Ecto neural progenitor cell (in vitro differentiated cells): ENCODE results near the gene PPP2R3C.
"Not testable (repeated sequence)": the region's sequence is repeated elsewhere in the genome, so short reads cannot be mapped to it uniquely, and the experiment has no call there.

ENCODE experiments used
- DNase-seq: peaks from one replicate; pipeline ENCODE4 v3.0.0-alpha.2; 2018; ENCODE audit warnings: low spot score

The PPP2R3C gene

DNA sequence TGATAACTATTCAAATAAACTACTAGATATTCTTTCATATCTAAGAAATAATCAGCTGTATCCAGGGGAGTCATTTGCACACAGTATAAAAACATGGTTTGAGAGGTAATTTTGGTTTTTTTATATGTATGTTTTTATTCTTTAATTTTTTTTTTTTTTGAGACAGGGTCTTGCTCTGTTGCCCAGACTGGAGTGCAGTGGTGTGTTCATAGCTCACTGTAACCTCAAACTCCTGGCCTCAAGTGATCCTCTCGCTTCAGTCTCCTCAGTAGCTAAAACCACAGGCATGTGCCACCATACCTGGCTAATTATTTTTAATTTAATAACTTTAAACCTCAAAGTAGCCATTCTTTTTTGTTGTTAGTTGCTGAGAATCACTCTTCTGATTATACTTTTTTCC lies 2.3 kb upstream of the PPP2R3C start:
- no peak for DNase-seq

DNA sequence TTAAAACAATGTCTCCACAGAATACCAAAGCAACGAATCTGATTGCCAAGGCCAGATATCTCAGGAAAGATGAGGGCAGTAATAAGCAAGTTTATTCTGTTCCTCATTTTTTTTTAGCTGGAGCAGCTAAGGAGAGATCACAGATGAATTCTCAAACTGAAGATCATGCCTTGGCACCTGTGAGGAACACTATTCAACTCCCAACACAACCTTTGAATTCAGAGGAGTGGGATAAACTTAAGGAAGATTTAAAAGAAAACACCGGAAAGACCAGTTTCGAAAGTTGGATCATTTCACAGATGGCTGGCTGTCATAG lies 1.6 kb upstream of the PPP2R3C start:
- no peak for DNase-seq

DNA sequence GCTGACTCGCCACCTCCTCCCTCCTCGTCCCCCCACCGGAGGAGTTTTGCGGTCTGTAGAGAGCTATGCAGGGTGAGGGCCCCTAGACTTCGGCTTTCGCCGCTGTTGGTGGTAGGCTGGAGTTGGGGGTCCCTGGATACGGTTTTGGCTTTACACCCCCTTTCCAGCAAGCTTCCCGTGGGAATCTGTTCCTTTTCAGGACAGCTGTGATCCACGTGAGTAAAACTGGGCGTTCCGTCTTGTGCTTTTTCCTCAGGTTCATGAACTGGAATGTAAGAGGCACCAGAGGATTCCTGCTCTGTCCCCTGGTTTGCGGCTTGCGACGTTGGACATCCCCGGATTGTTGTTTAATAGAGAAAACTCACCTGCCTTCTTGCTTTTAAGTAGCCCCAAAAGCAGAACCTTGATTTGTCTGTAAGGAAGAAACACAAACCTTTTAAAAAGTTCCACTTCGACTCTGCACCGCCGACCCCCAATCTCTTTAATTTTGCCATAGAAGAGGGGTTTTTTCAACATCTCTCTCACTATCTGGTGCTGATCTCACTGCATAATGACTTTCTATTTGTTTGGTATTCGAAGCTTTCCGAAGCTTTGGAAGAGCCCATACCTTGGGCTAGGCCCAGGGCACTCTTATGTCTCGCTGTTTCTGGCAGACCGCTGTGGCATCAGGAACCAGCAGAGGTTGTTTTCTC lies 1.1 kb upstream of the PPP2R3C start:
- no peak for DNase-seq

DNA sequence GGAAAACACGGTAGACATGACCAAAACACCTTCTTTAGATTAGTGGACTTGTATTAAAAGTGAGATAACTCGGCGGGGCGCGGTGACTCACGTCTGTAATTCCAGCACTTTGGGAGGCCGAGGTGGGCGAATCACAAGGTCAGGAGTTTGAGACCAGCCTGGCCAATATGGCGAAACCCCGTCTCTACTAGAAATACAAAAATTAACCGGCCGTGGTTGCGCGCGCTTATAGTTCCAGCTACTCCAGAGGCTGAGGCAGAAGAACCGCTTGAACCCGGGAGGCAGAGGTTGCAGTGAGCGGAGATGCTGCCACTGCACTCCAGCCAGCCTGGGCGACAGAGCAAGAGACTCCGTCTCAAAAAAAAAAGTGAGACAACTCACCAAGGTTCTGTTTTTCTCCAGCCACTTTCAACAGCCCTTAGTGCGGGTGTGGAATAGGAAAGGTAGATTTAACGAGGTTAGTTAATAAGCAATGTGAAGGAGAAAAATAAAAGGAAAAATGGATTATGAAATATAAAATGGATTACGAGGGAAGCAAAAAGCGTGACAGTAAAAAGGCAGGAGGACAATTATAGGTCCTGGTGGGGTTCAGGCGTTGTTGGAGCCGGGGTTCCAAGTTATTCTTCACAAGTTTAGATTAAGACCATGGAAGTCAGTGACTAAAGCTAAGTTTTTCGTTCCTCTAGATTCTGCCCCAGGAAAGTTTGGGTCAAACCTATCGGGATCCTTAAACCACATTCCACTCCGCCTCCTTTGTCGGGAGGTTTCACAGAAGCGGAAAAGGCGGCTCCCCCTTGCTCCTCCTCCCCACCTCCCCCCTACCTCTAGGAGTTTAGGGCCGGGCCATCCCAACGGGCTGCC lies 534 bp downstream of the PPP2R3C start:
- DNase-seq, result peak; percentile 90

DNA sequence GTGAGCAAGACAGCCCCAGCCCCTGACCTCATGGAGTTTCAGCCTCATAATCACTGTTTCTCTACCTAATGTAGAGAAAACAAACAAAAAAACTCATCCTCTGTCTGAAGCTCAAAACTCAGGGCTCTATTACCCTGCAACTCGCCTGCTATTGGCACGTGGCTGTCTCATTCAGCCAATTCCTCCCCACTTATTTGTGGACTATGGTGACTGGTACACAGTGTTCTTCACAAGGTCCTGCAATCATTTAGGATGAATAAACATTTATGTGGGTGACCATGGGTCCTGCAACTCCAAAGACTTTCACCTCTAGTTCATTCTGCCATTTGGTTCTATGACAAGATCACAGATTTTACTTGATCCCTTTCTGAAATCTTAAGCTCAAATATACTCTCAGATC lies 4.7 kb downstream of the PPP2R3C start:
- no peak for DNase-seq

DNA sequence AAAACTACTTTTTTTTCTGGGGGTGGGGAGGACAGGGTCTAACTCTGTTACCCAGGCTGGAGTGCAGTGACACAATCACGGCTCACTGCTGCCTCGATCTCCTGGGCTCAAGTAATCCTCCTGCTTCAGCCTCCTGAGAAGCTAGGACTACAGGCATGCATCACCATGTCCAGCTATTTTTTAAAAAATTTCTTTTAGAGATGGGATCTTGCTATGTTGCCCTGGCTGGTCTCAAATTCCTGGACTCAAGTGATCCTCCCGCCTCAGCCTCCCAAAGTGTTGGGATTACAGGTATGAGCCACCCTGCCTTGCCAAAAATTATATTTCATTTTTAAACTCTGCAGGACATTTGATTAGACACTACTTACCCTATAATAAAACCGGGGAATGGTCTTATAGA lies 5.5 kb downstream of the PPP2R3C start:
- DNase-seq, result no peak

DNA sequence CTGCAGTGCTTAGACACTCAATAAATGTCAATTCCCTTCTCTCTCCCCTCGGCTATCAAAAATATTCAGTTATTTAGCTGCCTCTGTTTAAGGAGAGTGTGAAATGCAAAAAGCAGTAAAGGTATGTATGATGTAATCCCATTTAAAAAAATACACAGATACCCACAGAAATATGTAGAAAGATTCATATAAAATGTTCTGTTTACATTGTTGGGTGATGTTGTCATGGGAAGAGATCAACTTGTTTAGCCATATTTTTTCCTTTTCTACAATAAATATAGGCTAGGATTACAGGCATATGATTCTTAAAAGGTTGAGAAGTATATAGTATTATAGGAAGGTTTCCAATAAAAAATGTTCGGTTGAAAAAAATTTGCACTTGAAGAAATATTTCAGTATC lies 7.8 kb downstream of the PPP2R3C start:
- DNase-seq, result no peak

DNA sequence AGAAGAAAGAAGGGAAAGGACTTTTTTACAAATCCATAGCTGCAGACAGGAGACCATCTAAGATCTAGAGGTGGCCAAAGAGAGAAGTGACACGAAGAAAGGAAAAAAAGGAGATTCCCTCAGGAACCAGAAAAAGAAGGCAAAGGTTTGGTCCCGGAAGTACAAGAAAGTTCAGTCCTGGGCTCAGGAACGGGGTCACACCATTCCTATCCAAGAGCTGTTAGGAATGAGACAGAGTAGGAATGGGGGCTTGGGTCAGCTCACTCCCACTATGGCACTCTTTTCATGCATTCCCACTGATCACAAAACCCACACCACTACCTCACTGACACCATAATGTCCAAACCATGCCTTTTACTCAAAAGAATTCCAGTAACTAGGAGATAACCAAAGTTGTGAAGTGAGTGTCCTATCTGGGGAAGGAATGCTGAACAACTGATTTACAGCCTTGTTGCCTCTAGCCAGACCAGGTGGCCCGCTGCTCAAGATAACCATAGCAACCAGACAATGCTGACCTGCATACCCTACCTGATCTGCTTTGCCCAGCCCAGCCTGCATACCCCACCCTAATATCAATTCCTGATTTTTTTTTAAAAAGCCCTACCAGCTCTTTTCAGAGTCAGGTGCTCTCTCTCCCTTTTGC lies 8.4 kb downstream of the PPP2R3C start:
- no peak for DNase-seq

DNA sequence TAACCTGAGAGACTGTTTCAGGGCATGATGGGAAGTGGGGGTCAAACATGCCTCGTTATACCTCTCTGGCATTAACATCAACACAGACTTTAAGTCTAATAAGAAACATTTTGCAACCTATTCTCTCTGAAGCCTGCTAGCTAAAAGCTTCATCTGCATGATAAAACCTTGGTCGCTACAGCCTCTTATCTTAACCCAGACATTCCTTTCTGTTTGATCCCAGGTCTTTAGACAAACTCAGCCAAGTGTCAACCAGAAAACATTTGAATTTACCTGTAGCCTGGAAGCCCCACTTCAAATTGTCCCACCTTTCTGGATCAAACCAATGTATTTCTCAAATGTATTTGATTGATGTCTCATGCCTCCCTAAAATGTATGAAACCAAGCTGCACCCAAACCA lies 9.1 kb downstream of the PPP2R3C start:
- DNase-seq, result no peak

DNA sequence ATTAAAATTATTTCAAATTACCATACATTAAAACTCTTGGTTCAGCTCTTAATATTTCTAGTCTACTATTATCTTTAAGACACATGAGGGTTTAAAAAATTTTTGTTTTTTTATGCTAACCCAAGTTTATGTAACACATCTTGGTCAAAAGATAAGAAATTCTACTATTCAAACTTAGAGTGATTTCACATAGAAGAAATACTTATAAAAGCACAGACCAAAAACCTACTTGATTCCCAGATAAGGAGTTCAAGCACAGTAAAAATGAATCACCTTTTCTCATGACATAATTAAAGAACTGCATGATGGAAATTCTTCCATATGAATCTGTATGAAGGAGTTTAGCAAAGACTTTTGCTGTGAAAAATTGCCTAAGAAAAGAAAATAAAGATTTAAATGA lies 13.9 kb downstream of the PPP2R3C start:
- no peak for DNase-seq

DNA sequence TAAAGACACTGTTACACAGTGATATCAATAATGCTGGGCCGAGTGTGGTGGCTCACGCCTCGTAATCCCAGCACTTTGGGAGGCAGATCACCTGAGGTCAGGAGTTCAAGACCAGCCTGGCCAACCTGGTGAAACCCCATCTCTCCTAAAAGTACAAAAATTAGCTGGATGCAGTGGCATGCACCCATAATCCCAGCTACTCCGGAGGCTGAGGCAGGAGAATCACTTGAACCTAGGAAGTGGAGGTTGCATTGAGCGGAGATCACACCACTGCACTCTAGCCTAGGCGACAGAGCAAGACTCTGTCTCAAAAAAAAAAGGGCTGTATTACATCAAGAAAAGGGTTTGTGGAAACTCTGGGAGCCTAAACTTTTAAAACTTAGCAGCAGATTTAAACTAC lies 27.1 kb downstream of the PPP2R3C start:
- DNase-seq, result not testable (repeated sequence)

DNA sequence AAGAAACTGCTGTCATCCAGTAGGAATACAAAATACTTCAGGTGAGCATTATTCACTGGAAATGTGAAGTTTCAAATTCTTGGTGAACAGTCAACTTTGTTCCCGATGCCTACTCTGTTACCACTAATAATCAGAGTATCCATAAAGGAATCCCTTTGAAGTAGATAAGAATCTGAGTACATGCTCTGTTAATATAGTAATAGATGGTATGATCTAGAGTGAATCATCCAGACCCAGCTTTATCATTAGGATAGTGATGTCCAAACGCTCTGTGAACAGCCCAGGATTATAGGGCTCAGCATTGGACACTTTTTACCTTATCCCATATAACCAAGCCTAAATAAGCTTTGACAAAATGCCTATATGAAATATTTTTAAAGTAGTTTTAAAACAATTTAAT lies 33.3 kb downstream of the PPP2R3C start:
- no peak for DNase-seq

DNA sequence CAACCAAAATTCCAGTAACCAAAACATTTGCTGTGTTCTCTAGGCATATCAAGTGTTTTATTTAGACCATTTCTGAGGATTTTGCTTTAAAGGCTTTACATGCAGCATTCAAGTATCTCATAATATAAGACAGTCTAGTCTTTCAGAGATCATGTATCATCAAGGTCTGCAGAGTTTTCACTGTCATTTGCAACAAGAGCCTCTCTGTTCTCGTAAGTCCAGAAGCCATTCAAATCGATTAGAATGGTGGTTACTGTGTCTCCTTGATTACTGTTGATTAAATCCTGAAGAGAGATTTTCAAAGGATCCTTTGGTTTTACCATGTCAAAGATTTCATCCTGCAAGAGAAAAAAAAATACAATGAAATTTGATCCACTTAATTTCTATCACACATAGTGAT lies 36.3 kb downstream of the PPP2R3C start:
- DNase-seq, result no peak

DNA sequence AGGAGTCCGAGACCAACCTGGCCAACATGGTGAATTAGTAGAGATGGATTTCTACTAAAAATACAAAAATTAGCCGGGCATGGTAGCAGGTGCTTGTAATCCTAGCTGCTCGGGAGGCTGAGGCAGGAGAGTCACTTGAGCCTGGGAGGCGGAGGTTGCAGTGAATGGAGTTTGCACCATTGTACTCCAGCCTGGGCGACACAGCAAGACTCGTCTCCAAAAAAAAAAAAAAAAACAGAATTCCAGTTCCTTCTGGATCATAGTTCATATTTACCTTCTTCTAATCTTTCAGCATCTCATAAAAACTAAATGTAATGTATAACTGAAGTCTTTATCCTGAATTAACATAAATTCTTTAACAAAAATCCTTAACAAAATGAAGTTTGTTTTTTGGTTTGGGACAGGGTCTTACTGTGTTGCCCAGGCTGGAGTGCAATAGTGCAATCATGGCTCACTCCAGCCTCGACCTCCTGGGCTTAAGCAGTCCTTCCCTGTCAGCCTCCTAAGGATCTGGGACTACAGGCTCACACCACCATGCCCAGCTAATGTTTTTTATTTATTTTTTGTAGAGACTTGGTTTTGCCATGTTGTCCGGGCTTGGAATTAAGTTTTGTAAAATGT lies 38.1 kb downstream of the PPP2R3C start:
- DNase-seq, result no peak

DNA sequence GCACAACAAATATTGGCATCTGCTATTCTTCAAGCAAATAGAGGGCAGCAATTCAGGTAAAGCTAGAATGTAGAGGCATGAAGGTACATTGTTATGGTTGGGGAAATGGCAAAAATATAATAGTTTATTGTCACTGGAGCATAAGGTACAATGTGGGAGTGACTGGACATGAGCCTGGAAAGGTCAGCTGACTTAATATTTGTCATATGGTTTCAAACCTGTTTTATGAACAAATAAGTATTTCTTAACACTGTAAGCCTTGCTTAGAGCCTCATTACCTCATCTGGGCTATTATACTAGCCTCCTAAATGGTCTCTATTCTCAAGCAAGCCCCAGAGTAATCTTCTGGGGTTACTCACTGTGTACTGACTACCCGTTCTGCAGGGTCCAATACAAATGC lies 42.0 kb downstream of the PPP2R3C start:
- no peak for DNase-seq

DNA sequence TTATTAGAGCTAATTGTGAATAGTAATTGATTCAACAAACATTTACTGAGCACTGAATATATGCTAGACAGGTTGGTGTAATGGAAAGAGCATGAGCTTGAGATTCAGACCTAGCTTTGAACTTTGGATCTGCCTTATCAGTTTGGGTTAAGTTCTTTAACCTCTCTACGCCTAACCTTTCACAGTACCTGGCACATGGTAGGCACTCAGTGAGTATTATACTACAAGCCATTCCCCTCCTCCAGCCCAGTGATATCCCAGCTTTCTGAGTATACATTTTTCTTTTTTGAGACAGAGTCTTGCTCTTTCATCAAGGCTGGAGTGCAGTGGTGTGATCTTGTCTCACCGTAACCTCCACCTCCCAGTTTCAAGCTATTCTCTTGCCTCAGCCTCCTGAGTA lies 43.7 kb downstream of the PPP2R3C start:
- DNase-seq, result no peak

DNA sequence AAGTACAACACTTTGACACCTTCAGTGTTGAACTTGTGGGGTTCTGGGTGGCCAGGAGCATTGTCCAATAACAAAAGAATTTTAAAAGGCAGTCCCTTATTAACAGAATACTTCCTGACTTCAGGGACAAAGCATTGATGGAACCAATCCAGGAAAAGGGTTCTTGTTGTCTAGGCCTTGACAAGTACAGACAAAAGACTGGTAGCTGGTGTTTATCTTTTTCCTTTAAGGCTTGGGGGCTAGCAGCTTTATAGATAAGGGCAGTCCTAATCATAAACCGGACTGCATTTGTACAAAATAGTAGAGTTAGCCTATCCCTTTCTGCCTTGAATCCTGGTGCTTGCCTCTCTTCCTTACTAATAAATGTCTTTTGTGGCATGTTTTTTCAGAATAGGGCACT lies 48.3 kb downstream of the PPP2R3C start:
- DNase-seq, result no peak

DNA sequence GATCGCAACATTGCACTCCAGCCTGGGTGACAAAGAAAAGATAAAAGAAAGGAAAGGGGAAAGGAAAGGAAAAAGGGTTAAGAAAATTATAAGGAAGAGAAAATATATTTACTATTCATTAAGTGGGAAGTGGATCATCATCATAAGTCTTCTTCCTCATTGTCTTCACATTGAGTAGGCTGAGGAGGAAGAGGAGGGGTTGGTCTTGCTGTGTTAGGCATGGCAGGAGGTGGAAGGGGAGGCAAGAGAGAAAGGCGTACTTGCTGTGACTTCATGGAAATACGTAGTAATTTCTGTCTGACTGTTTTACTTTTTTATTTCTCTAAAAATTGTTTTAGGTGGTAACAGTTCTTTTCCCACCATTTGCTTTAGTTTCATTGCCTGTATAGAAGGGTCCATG lies 49.6 kb downstream of the PPP2R3C start:
- no peak for DNase-seq

DNA sequence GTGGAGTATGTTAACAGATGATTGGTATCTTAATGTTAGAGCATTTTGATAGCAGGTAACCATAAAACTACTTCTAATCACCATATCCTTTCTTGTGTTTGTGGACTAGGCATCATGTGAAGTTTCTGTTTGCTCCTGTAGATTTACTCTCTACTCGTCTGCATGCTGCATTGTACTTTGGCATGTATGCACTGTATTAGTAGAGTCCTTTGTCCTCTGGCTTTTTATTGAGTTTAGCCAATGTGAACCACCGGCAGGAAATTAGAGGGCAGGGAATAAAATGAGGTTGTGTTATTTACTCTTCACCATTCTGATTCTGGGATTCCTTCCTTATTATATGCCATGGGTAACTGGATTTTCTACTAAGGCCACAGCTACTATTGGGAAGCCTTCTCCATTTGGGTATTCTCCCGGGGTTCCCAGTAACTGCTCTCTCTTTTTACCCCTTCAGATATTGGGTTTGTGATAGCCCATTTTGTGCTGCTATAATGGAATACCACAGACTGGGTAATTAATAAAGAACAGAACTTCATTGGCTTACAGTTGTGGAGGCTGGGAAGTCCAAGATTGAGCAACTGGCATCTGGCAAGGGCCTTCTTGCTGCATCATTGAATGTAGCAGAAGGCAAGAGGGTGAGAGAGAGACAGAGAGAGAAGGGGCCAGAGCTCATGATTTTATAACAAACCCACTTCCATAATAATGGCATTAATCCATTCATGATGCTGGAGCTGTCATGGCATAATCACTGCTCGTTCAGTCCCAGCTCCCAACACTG lies 53.4 kb downstream of the PPP2R3C start:
- DNase-seq, result no peak

DNA sequence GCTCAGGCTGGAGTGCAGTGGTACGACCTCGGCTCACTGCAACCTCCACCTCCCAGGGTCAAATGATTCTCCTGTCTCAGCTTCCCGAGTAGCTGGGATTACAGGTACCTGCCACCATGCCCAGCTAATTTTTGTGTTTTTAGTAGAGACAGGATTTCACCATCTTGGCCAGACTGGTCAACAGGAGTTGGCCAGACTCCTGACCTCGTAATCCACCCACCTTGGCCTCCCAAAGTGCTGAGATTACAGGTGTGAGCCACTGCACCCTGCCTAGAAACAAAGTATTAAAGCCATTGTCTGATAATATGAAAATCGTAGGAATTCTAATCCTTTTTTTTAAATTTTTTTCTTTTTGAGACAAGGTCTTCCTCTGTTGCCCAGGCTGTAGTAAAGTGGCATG lies 56.1 kb downstream of the PPP2R3C start:
- DNase-seq, result not testable (repeated sequence)

DNA sequence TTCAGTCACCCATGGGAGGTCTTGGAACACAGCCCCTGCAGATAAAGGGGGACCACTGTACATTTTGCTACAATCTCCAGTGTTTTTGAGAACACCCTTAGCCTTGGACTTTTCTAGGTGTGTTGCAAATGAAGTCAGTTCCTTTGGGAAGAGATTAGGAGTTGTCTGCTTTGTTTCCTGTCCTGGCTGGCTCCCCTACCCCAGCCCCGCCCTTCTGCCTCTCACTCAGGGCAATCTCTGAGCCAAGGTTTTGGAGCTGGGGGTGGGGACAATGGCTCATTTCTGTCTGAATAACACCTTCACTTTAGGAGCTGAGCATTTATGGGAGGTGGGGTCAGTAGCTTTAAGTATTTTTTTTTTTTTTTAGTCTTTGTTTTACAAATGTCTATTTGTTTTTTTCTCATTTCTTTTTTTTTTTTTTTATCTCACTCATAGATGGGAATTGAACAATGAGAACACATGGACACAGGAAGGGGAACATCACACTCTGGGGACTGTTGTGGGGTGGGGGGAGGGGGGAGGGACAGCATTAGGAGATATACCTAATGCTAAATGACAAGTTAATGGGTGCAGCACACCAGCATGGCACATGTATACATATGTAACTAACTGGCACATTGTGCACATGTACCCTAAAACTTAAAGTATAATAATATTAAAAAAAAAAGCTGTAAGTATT lies 60.5 kb downstream of the PPP2R3C start:
- not testable (repeated sequence) for DNase-seq

DNA sequence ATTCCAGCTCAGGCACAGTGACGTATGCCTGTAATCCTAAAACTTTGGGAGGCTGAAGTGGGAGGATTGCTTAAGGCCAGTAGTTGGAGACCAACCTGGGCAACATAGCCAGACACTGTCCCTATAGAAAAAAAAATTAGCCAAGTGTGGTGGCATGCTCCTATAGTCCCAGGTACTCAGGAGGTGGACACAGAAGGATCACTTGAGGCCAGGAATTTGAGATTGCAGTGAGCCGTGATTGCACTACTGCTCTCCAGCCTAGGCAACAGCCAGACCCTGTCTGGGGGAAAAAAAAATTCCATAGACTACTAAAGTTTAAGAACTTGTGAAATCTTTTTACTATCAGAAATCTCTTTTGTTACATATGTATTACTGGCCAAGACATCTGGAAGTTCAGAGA lies 69.2 kb downstream of the PPP2R3C start:
- no peak for DNase-seq
